Chondrocyte (in vitro differentiated cells): Measurements from ENCODE around the gene DUSP16. TPM values are rescaled to one million over a fixed set of nuclear protein-coding genes. Genes with fewer than 3 reads are reported as not detected.

ENCODE experiments used
- DNase-seq: peaks from one replicate; pipeline ENCODE4 v3.0.0; 2021; ENCODE audit warnings: mixed read lengths, low spot score
- H3K27ac Mint-ChIP-seq: one replicate; pipeline ENCODE4 v1.8.0; 2021; ENCODE audit warnings: mild to moderate bottlenecking, moderate library complexity, mixed read lengths; ENCODE audit not compliant: unreplicated experiment
- H3K27me3 Mint-ChIP-seq: 2 replicates; pipeline ENCODE4 v1.8.0; 2021; ENCODE audit warnings: low read depth, mixed read lengths
- H3K36me3 Mint-ChIP-seq: 2 replicates; pipeline ENCODE4 v1.8.0; 2021; ENCODE audit warnings: low read depth, mixed read lengths
- H3K4me1 Mint-ChIP-seq: 2 replicates; pipeline ENCODE4 v1.8.0; 2021; ENCODE audit warnings: low read depth, mild to moderate bottlenecking, mixed read lengths
- H3K4me3 Mint-ChIP-seq: one replicate; pipeline ENCODE4 v1.8.0; 2021; ENCODE audit warnings: mild to moderate bottlenecking, moderate library complexity, mixed read lengths; ENCODE audit not compliant: unreplicated experiment
- H3K9me3 Mint-ChIP-seq: 2 replicates; pipeline ENCODE4 v1.8.0; 2021; ENCODE audit warnings: low read depth, mixed read lengths
- CTCF ChIP-seq: fragments of 200-600 bp; sonication (generic); IDR thresholded peaks from 2 replicates; pipeline ENCODE4 v1.5.0; 2021; ENCODE audit warnings: antibody characterized with exemption, mild to moderate bottlenecking, moderate library complexity
- total RNA-seq: library from RNA; stranded (reverse); gene quantifications from 3 replicates; pipeline ENCODE4 v1.2.1, GENCODE V29; 2021

DUSP16 gene
- total RNA-seq, 1 donor from 2014 or later = 13.7 TPM

- H3K36me3 Mint-ChIP-seq = no peaks in the 10 kb centered on the region
- peaks cover 43% of the 10 kb centered on the region for H3K4me1 Mint-ChIP-seq
- no peaks in the 10 kb centered on the region for H3K27me3 Mint-ChIP-seq
- no peak for DNase-seq
- no peak for TF ChIP-seq CTCF
- H3K27ac Mint-ChIP-seq = no peak overlapping the region
- no peaks in the 10 kb centered on the region for H3K9me3 Mint-ChIP-seq
- H3K4me3 Mint-ChIP-seq = no peak overlapping the region
These were observed 117.3 kb downstream of the DUSP16 start for GRCh38 chr12:12445165-12445881.

GRCh38 chr12:12443431-12443878 is 119.2 kb downstream of the DUSP16 start:
- no peak overlapping the region for H3K4me3 Mint-ChIP-seq
- TF ChIP-seq CTCF = no peak
- H3K27me3 Mint-ChIP-seq = no peaks in the 10 kb centered on the region
- H3K9me3 Mint-ChIP-seq = no peaks in the 10 kb centered on the region
- H3K36me3 Mint-ChIP-seq = no peaks in the 10 kb centered on the region
- peak overlapping the region; percentile 64 for H3K27ac Mint-ChIP-seq
- H3K4me1 Mint-ChIP-seq = peaks cover 37% of the 10 kb centered on the region
- DNase-seq = no peak

GRCh38 chr12:12442548-12443071 is 120.1 kb downstream of the DUSP16 start:
- H3K9me3 Mint-ChIP-seq = no peaks in the 10 kb centered on the region
- DNase-seq = no peak
- peaks cover 3% of the 10 kb centered on the region for H3K36me3 Mint-ChIP-seq
- no peak overlapping the region for H3K4me3 Mint-ChIP-seq
- H3K4me1 Mint-ChIP-seq = peaks cover 37% of the 10 kb centered on the region
- H3K27me3 Mint-ChIP-seq = no peaks in the 10 kb centered on the region
- no peak for TF ChIP-seq CTCF
- peak overlapping the region; percentile 91 for H3K27ac Mint-ChIP-seq

GRCh38 chr12:12441843-12442461 is 120.7 kb downstream of the DUSP16 start:
- H3K9me3 Mint-ChIP-seq = peaks cover 6% of the 10 kb centered on the region
- peaks cover 40% of the 10 kb centered on the region for H3K4me1 Mint-ChIP-seq
- DNase-seq = no peak
- H3K27ac Mint-ChIP-seq = peak overlapping the region; percentile 91
- H3K27me3 Mint-ChIP-seq = no peaks in the 10 kb centered on the region
- peaks cover 9% of the 10 kb centered on the region for H3K36me3 Mint-ChIP-seq
- no peak overlapping the region for H3K4me3 Mint-ChIP-seq
- no peak for TF ChIP-seq CTCF

GRCh38 chr12:12441429-12441807 is 121.2 kb downstream of the DUSP16 start:
- Mint-ChIP-seq H3K4me3 (no peak overlapping the region), H3K4me1 (peaks cover 43% of the 10 kb centered on the region), H3K36me3 (peaks cover 11% of the 10 kb centered on the region), H3K9me3 (peaks cover 7% of the 10 kb centered on the region), H3K27me3 (no peaks in the 10 kb centered on the region), H3K27ac (no peak overlapping the region)
- TF ChIP-seq CTCF = no peak
- no peak for DNase-seq
